Kasumi-1 (cell line): ENCODE results near the gene PEAK1.

Source experiments
- DNase-seq, 2 experiments: peaks; one replicate each; lab custom pipeline; 2025; lab: John Stamatoyannopoulos, UW

Gene PEAK1

GRCh38 chr15:77126529-77127326 lies 293.2 kb downstream of the PEAK1 start:
- DNase-seq = no peak

GRCh38 chr15:77123854-77124253 lies 296.1 kb downstream of the PEAK1 start:
- no peak for DNase-seq

DNA sequence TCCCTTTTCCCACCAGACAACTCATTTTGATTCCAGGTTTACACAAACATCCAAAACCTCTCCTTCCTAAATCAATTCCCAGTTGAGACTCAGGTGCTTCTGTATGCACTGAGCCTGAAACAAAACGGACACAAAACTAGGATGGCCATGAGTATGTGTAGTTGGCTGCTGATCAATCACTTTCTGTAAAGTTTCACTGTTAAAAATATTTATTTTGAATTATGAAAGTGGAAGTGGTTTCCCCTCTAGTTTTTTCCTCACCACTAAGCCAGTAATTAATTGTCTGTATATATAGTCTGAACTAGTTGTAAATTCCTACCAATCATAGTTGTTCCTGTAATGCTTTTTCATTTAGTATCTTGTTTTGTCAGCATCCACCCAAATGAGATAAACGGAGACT lies 297.3 kb downstream of the PEAK1 start:
- DNase-seq = no peak

DNA sequence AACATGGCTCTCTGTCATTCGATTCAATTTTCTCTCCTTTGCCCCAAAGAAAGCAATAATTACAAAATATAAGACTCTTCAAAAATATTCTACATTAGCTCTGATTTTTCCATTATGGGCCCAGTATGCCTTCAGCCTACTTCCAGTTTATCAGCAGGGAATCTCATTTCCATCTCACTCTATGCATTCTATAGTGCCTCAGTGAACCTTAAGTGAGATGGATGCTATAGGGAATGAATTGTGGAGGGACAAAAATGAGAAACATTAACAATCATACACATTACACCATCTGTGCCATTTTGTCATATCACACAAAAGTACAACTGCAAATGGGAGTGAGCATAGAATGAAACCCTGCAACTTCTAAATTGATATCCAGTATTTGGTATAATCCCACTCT lies 298.3 kb downstream of the PEAK1 start:
- no peak for DNase-seq

GRCh38 chr15:77120576-77120975 lies 299.3 kb downstream of the PEAK1 start:
- DNase-seq = no peak

DNA sequence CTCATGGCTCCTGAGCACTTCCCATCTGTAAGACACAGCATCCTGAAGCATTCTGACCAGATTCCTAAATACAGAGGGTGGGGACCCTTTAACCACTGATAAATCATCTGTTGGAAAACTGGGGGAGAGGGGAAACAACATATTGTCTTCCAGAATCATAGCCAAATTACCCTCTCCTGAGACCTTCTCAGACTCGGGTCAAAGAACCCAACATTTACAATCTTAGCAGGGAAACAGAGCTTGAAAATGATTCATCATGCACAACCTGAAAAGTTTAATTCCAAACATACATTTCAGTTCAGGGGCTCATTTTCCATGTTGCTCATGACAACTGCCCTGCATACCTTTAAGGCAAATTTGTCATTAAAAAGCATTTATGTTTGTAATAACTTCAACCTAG lies 300.5 kb downstream of the PEAK1 start:
- DNase-seq = no peak

DNA sequence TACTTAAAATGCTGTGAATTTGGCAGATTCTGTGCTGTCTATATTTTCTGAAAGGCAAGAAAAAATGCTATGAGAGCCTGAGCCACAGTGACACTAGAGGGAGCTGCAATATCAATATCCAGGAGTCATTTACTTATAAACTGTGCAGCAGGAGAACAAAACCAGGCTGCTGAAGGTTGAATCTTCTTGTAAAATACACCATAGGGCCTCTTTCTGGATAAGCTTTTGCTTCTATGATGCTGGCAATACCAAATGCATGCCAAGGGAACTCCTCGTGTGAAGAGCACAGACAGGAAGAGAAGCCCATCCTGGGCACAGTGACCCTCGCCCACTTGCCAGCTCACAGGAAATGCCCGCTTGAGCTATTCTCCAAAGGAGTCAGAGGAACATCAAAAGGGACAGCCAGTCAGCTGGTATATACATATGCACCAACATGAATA lies 301.0 kb downstream of the PEAK1 start:
- DNase-seq = peak; percentile 80 to 89

DNA sequence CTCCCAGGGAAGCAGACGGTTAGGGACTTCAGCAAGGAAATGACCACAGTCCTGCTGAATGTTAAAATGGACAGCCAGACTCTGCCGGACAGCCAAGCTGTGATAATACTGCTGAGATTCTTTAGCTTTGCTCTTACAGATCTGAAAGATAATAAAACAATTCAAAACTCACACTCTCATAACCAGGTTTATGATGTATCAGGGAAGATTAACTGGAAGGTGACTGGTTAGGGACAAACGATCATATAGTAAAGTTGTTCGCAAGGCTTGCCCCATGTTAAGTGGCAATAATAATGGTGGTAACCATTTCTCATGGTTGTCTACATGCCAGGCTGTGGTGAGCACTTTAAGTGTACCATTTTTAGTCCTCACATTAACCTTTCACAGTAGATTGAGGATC lies 304.7 kb downstream of the PEAK1 start:
- no peak for DNase-seq

- no peak for DNase-seq
Measured at GRCh38 chr15:77112838-77113504, 306.9 kb downstream of the PEAK1 start.

GRCh38 chr15:77111789-77112188 lies 308.1 kb downstream of the PEAK1 start:
- DNase-seq = no peak

DNA sequence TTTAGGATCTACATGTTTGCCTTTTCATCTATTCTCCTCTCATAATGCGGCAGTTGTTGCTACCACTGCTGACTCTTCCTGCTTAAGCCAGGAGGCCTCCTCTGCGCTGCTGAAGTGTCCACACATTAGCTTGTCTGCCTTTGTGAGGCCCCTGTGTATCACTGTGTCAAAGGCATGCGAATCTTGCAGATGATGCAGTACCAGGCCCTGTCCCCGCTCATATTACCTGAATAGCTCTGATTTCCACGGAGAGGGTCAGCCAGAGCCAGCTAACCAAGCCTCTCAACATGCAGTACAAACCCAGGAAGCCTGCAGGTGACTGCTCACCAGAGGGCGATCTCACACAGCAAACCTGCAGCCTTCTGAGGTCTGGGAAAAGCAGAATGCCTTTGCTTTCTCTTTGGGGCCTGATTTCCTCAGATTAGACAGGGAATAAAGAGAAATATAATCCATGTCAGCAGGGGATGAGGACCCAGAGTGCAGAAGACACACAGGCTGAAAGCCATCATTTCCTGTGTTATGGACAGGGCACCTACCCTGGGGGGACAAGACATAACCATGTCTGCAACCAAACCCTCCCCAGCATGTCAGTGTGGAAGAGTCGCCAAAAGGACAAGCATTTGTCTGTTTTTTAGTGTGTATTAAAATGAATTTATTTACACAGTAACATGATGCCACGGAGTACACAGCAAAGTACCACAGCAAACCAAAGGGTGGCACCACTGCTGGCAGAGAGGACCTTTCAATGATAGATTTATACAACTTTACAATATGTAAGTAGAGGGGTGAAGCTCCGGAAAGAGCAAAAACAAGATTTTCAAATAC lies 312.2 kb downstream of the PEAK1 start:
- peak; percentile 31 to 44 for DNase-seq

DNA sequence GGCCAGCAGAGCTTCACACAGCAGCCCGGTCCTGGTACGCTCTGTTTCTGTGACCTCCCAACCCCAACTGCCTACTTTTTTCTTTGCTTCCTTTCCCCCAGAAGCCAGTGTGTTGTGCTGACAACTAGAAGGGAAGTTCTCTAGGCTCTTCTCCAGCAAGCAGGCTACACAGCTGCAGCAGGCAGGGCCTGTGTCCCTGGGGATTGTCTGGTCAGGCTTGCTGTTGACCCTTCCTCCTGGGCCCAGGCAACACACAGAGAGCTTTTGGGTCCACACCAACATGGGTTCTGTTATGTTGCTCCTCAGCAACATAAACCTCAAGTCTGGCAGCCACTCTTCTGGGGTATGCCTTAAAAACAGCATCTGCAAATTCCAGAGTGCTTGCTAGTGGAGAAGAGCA lies 312.8 kb downstream of the PEAK1 start:
- DNase-seq = no peak

DNA sequence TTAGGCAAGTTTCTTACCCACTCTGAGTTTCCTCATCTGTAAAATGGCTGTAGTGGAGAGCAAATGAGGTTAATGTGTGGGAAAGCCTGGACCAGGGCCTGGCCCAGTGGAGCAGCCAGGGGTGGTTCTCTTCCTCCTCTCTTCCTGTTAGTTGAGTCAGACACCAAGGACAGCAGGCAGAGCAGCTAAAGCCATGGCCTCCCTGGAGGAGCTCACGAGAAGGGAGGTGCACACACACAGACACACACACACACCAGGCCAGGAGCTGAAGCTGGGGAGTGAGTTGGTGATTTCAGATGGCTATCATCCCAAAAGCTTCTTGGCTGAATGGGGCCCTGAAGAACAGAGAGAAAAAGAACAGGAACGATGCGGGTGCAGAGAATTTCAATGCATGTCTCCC lies 315.7 kb downstream of the PEAK1 start:
- no peak for DNase-seq

DNA sequence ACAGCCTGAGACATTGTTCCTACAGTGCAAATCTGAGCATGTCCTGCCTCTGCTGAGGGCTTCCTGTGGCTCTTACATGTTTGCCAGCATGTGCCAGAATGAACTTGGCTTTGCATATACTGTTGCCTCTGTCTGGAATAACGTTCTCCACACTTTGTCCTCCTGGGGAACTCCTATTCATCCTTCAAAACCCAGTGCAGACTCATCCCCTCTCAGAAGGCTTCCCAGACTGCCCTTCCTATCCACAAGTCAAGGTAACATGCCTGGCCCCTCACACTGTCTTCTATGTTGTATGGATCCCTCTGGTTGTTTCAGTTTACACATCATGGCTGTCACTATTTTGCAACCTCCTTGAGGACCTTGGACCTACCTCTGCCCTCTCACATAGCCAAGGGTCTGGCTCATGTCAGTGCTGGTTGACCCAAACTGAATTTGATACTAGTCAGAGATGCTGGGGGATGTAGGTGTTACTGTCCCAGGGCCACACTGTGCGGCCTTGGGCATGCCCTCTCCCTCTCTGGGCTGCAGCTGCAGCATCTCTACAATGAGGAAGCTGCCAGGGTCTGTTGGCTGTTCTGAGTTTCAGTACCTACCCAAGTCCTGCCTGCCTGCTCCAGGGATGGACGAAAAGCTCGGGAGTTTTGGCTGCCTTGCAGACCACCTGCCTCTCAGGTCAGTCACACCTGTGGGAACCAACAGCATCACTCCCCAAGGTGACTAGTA lies 320.0 kb downstream of the PEAK1 start:
- no peak for DNase-seq

- DNase-seq = no peak
Measured at GRCh38 chr15:77098572-77098971, 321.3 kb downstream of the PEAK1 start.

DNA sequence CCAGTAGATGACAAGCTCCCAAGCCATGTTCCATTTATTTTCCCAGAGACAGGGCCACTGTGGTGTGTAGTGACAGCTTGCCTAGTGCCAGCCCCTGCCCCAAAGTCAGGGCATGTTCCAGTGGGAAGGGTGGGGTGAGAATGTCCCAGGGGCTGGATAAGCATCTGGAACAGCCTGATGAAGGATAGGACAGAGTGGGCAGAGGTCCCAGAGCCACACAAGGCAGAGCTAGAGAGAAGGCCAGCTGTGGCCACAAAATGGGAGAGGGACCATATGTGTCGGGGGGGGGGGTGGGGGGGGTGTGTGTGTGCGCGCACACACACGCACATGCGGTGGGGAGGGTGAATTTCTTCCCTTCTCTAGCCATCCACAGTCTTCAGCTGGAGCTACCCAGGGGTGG lies 322.0 kb downstream of the PEAK1 start:
- no peak for DNase-seq

DNA sequence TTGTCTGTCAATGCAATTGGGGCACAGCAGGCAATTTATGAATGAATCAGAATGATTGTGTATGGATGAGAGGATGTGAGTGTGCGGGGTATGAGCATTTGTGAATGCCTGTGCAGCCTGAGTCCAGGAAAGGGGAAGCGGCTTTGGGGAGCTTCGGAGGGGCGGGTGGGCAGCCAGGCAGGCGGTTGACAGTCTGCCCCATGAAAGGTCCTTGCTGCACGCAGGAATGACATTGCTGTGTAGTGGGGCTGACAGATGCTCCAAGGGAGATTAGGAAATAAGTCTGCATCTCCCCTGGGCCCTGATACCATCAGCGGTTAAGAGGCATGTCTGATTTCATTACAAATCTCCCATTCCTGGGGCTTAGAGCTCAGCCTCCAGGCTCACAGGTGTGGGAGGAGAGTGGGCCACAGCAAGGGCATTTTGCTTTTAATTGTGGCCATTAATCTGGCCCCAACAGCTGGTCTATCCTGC lies 322.6 kb downstream of the PEAK1 start:
- no peak for DNase-seq

DNA sequence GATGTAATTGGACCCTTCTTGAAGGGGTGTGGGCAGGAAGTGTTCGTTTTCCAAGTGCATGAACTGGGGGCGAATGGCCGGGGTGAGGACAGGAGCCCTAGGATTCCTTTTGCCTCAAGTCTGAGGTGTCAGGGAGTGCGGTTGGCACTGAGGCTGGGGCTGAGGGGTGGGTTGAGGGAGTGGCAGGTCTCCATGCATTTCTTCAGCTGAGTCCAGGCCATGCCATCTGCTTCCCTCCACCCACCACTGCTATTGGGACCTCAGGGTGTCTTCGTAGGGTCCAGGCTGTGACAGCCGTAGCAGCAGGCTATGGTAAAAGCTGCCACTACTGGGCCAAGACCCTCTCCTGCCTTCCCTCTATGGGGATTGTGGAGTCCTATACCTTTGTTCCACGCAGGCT lies 323.4 kb downstream of the PEAK1 start:
- no peak for DNase-seq

GRCh38 chr15:77096138-77096537 lies 323.8 kb downstream of the PEAK1 start:
- DNase-seq = no peak

- DNase-seq = no peak
Measured at GRCh38 chr15:77094397-77095030, 325.4 kb downstream of the PEAK1 start.

DNA sequence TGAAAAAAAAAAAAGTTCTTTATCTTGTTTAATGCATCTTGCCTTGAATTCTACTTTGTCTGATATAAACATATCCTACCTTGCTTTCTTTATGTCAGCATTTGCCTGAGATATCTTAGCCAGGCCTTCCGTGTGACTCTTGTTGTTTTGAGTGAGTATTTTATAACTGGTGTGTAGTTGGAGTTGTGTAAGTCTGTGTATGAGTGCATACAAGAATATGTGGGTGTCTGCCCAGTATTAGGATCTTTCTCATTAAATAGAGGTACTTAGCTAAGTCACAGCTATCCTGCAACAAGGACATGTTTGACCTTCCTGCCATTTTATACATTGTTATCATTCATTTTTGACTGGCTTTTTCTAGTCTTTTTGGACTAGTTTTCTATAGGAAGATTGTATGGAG lies 326.5 kb downstream of the PEAK1 start:
- no peak for DNase-seq
